Left lung (tissue), 10 donors: ENCODE results near the gene CLDN16. TPM values are rescaled to one million over a fixed set of nuclear protein-coding genes. Genes with fewer than 3 reads are reported as not detected.

Experiments used
- ATAC-seq: fragments of 200-7000 bp; cut with Tn5 transposase; one replicate; pipeline ENCODE4 v1.9.1; 2020; ENCODE audit warnings: moderate library complexity
- DNase-seq, 4 donors: peaks; one replicate each; pipeline ENCODE4 v3.0.0-alpha.2; 2013 to 2020
- H3K27ac ChIP-seq, 2 donors: fragments of 200-600 bp; sonication (generic) in 1 of 2; one replicate each; pipeline versions ENCODE4 v1.5.0 to v1.8.0; 2020 to 2021
- H3K27me3 ChIP-seq, 2 donors: fragments of 200-600 bp; sonication (generic) in 1 of 2; one replicate each; pipeline versions ENCODE4 v1.5.0 to v1.8.0; 2020 to 2021
- H3K36me3 ChIP-seq, 2 donors: fragments of 200-600 bp; sonication (generic) in 1 of 2; one replicate each; pipeline versions ENCODE4 v1.5.0 to v1.8.0; 2020 to 2021
- H3K4me1 ChIP-seq, 2 donors: fragments of 200-600 bp; one replicate each; pipeline ENCODE4 v1.8.0; 2021
- H3K4me3 ChIP-seq, 2 donors: fragments of 200-600 bp; sonication (generic) in 1 of 2; one replicate each; pipeline versions ENCODE4 v1.5.0 to v1.8.0; 2020 to 2021; ENCODE audit warnings: mild to moderate bottlenecking in 1 of 2
- H3K9me3 ChIP-seq, 2 donors: fragments of 200-600 bp; sonication (generic) in 1 of 2; one replicate each; pipeline versions ENCODE4 v1.5.0 to v1.8.0; 2020 to 2021
- CTCF ChIP-seq, 2 donors: fragments of 200-600 bp; sonication (generic) in 1 of 2; IDR thresholded peaks; one replicate each; pipeline versions ENCODE4 v1.5.0 to v1.8.0; 2021; ENCODE audit warnings: antibody characterized with exemption in 2 of 2
- intact Hi-C, 2 donors: fragments of 100-400 bp; cut with DNase I; formaldehyde crosslinking; loops; one replicate each; pipeline versions ENCODE4 v1.11.2 to v1.14.2; 2022
- polyA plus RNA-seq, 6 donors: library from polyadenylated mRNA; unstranded; fragments of 120-200 nt; gene quantifications; one replicate each; pipeline ENCODE4 v1.2.1, GENCODE V29; 2013; ENCODE audit not compliant: insufficient read length in 6 of 6
- total RNA-seq, 2 donors: library from RNA; stranded (reverse); fragmentation: NEBNext Ultra II Directional; extraction: Animal tissue kit (Norgen Biotek cat#: 25700); gene quantifications; one replicate each; pipeline ENCODE4 v1.2.1, GENCODE V29; 2021
- donor health status: DM: no; HTN: yes; CAD: no.
- donor health status: DM: no; HTN: no; CAD: no.

CLDN16 gene
- total and polyA plus RNA-seq, 8 donors = 0.04 to 1.1 (median 0.29) TPM; not detected in 1

- intact Hi-C loops = no loop called here
- no peak for DNase-seq
- Histone ChIP-seq H3K4me3 (no peak overlapping the region), H3K27ac (no peak overlapping the region), H3K9me3 (no peaks in the 10 kb centered on the region), H3K27me3 (no peaks in the 10 kb centered on the region), H3K36me3 (no peaks in the 10 kb centered on the region), H3K4me1 (no peaks in the 10 kb centered on the region)
- TF ChIP-seq CTCF (IDR thresholded peaks at IDR 0.05) = no peak
- ATAC-seq = no peak
These were observed 42.9 kb downstream of the CLDN16 start for GRCh38 chr3:190430906-190431305.

DNA sequence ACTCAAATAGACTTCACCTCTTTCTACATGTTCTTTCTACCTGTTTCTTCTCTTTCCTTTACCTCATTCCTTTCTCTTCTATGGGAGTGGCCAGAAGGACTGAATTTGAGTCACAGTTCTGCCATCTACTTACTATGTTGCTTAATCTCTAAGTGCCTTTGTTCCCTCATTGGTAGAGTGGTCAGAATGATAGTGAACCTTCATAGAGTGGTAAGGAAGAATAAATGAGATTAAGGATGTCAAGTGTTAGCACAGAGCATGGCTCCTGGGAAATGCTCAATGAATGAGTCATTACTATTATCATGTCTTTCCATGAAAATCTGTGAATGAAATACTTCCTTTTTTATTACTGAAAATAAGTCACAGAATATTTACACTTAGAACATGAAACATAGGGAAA is 44.3 kb downstream of the CLDN16 start:
- DNase-seq = no peak
- no peak overlapping the region for H3K27ac ChIP-seq
- no peaks in the 10 kb centered on the region for H3K36me3 ChIP-seq
- H3K4me3 ChIP-seq = no peak overlapping the region
- no peaks in the 10 kb centered on the region for H3K4me1 ChIP-seq
- peak; percentile 53 for ATAC-seq
- H3K27me3 ChIP-seq = no peaks in the 10 kb centered on the region
- no peak for TF ChIP-seq CTCF (IDR thresholded peaks at IDR 0.05)
- H3K9me3 ChIP-seq = no peaks in the 10 kb centered on the region
- intact Hi-C loops = no loop called here

DNA sequence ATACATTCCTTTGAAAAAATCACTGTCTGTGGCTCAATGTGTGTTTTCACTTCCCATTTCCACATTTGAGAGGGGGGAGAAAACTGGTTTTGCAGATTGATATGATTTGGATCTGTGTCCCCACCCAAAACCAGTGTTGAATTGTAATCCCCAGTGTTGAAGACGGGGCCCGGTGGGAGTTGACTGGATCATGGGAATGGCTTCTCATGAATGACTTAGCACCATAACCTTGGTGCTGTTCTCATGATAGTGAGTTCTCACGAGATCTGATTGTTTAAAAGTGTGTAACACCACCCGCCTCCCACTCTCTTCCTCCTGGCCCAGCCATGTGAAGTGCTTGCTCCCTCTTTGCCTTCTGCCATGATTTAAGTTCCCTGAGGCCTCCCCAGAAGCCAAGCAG is 45.7 kb downstream of the CLDN16 start:
- Histone ChIP-seq H3K9me3 (no peaks in the 10 kb centered on the region), H3K36me3 (no peaks in the 10 kb centered on the region), H3K4me3 (no peak overlapping the region), H3K27me3 (no peaks in the 10 kb centered on the region), H3K4me1 (no peaks in the 10 kb centered on the region), H3K27ac (no peak overlapping the region)
- TF ChIP-seq CTCF (IDR thresholded peaks at IDR 0.05) = no peak
- intact Hi-C loops = no loop called here
- ATAC-seq (no peak), DNase-seq (no peak)

DNA sequence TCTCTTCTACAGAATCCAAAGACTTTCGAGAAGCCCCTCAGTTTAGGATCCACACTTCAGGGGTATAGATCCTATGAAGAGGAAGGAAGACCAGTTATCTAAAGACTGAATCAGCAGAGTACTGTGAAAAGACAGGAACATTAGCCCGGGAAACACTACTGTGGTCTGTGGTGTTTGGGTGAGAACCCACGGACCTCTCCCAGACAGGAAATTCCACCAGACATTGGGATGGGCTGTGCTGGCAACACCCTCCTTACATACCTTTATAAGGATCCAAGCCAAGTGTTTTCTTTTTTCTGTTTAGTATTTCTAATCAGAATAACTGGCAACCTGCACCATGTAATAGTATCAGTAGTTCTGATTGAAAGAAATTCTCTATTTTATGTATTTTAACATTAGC is 47.7 kb downstream of the CLDN16 start:
- Histone ChIP-seq H3K4me3 (no peak overlapping the region), H3K27me3 (no peaks in the 10 kb centered on the region), H3K27ac (no peak overlapping the region), H3K36me3 (no peaks in the 10 kb centered on the region), H3K4me1 (no peaks in the 10 kb centered on the region), H3K9me3 (no peaks in the 10 kb centered on the region)
- intact Hi-C loops = no loop called here
- no peak for DNase-seq
- ATAC-seq = no peak
- no peak for TF ChIP-seq CTCF (IDR thresholded peaks at IDR 0.05)

DNA sequence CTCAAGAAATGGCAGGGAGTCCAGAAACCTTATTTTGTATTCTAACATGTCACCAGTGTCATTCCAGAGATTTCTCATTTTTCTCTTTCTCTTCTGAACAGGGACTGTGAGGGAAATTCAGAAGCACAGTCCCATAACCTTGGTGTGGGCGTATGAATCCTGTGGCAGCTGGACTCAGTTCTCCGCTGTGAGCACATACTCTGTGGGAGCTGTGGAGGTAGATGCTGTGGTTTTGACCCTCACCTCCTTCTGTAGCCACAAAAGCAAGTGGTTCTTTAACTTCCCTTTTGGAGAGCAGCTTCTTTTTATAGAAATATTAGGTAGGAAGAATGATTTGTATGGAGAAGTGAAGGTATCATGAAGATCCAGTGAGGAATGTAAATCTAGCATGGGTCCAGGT is 48.4 kb downstream of the CLDN16 start:
- Histone ChIP-seq H3K4me1 (no peaks in the 10 kb centered on the region), H3K4me3 (no peak overlapping the region), H3K9me3 (no peaks in the 10 kb centered on the region), H3K27me3 (no peaks in the 10 kb centered on the region), H3K27ac (no peak overlapping the region), H3K36me3 (no peaks in the 10 kb centered on the region)
- DNase-seq = no peak
- TF ChIP-seq CTCF (IDR thresholded peaks at IDR 0.05) = no peak
- intact Hi-C loops = no loop called here
- no peak for ATAC-seq
